ENCODE data around the gene HCLS1. TPM values are rescaled to one million over a fixed set of nuclear protein-coding genes. Genes with fewer than 3 reads are reported as not detected.
A peak's percentile ranks its signal among the peaks of the same experiment; 100 is the strongest.

HCLS1 gene
- total and polyA plus RNA-seq, 9 of the 15 experiments (the other 6 are each of a cell fraction or from before 2014, with no cell fraction given), result 4.8 to 34.1 (median 22.0) TPM

DNA sequence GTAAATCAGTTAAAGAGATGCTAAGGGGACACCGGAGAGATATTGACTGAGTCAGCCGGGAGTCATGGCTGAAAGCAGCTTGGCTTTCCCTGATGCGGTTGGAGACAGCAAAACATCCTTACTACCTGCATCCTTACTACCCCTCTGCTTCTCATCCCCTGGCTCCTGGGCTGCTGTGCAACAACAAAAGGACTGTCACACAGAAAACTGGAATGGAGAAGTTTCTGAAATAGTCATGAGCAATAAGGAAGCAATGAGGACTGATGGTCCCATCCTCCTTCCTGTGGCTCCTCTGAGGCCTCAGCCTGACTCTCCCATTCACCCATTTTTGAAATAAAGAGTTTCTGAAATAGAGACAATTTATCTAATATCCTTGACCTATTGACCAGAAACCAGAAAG is 1.1 kb downstream of the HCLS1 start:
- 47% methylated on average over 3 of the region's 3 CpGs for WGBS (ENCODE audit: insufficient coverage, low coverage, missing lambda C conversion rate)
- CTCF ChIA-PET (ENCODE audit: low intra/inter-chr PET ratio), result no interaction called here

More for the DNA sequence above, 1.1 kb downstream of the HCLS1 start:
- in situ Hi-C loops (cut with MboI) (no loop called here), intact Hi-C loops (cut with micrococcal nuclease) (no loop called here)
- no peak for FAIRE-seq
- Histone ChIP-seq H3K27ac (ENCODE audit: extremely low read depth, low read depth, low read length) (no peak overlapping the region), H3K4me1 (replicated peaks in 1 of 2; ENCODE audit: control insufficient read depth in 2 of 2, insufficient read depth in 2 of 2, low read length in 2 of 2) (peaks cover 0 to 5% of the 10 kb centered on the region in 2 experiments; a peak in 3 of 5 replicates), H3K27me3 (ENCODE audit: control insufficient read depth in 2 of 2, insufficient read depth in 2 of 2, low read length in 2 of 2) (no peaks in the 10 kb centered on the region), H4K20me1 (replicated peaks; ENCODE audit: control insufficient read depth, insufficient read depth, low read length) (no peaks in the 10 kb centered on the region), H3K4me3 (no peak overlapping the region), H3K79me2 (ENCODE audit: control insufficient read depth, insufficient read depth, low read length) (no peaks in the 10 kb centered on the region), H2AFZ (ENCODE audit: low read depth, low read length) (no peak overlapping the region), H3K9me3 (replicated peaks; ENCODE audit: control insufficient read depth, insufficient read depth, low read depth, low read length) (no peaks in the 10 kb centered on the region), H3K9ac (ENCODE audit: insufficient read depth in 1 of 2, low read depth in 2 of 2, low read length in 2 of 2) (no peak overlapping the region), H3K36me3 (ENCODE audit: control insufficient read depth, insufficient read depth, low read length) (peaks cover 3% of the 10 kb centered on the region; the same call in 1 of the 3 replicates), H3K4me2 (ENCODE audit: insufficient read depth, low read length) (peak overlapping the region; percentile 74; the same call in 1 of the 2 replicates), H3K9me1 (ENCODE audit: control insufficient read depth, insufficient read depth, low read length) (no peaks in the 10 kb centered on the region)
- BruUV-seq (replicated peaks), result no TSS peak
- ATAC-seq, result no peak
- DNase-seq (ENCODE audit: extremely low read depth in 1 of 4, low spot score in 3 of 4), result no peak
- POLR2A ChIA-PET, result no interaction called here
- no peak for TF ChIP-seq ZNF785 (CRISPR knock-in tag; IDR thresholded peaks at IDR 0.05)
- TF ChIP-seq ZBTB17 (CRISPR knock-in tag; IDR thresholded peaks at IDR 0.05), result no peak
- no peak for TF ChIP-seq CBX1 (IDR thresholded peaks at IDR 0.05; ENCODE audit: low read depth)
- TF ChIP-seq, protein P1, sequence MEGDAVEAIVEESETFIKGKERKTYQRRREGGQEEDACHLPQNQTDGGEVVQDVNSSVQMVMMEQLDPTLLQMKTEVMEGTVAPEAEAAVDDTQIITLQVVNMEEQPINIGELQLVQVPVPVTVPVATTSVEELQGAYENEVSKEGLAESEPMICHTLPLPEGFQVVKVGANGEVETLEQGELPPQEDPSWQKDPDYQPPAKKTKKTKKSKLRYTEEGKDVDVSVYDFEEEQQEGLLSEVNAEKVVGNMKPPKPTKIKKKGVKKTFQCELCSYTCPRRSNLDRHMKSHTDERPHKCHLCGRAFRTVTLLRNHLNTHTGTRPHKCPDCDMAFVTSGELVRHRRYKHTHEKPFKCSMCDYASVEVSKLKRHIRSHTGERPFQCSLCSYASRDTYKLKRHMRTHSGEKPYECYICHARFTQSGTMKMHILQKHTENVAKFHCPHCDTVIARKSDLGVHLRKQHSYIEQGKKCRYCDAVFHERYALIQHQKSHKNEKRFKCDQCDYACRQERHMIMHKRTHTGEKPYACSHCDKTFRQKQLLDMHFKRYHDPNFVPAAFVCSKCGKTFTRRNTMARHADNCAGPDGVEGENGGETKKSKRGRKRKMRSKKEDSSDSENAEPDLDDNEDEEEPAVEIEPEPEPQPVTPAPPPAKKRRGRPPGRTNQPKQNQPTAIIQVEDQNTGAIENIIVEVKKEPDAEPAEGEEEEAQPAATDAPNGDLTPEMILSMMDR (IDR thresholded peaks at IDR 0.05 in 2 of 3, conservative IDR thresholded peaks at IDR 0.05 in 1 of 3; ENCODE audit: insufficient read depth in 2 of 3, low read depth in 1 of 3, low read length in 3 of 3), result no peak
- no peak for TF ChIP-seq ZNF121 (CRISPR knock-in tag; conservative IDR thresholded peaks at IDR 0.05)
- no peak for TF ChIP-seq NCOA4 (IDR thresholded peaks at IDR 0.05; ENCODE audit: partially characterized antibody)
- no peak for TF ChIP-seq TGIF2 (CRISPR knock-in tag; IDR thresholded peaks at IDR 0.05)
- TF ChIP-seq, protein P2, sequence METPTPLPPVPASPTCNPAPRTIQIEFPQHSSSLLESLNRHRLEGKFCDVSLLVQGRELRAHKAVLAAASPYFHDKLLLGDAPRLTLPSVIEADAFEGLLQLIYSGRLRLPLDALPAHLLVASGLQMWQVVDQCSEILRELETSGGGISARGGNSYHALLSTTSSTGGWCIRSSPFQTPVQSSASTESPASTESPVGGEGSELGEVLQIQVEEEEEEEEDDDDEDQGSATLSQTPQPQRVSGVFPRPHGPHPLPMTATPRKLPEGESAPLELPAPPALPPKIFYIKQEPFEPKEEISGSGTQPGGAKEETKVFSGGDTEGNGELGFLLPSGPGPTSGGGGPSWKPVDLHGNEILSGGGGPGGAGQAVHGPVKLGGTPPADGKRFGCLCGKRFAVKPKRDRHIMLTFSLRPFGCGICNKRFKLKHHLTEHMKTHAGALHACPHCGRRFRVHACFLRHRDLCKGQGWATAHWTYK (CRISPR knock-in tag; IDR thresholded peaks at IDR 0.05), result no peak
- no peak for TF ChIP-seq XRCC5 (IDR thresholded peaks at IDR 0.05; ENCODE audit: low read depth, low read length)
- TF ChIP-seq, protein P3, sequence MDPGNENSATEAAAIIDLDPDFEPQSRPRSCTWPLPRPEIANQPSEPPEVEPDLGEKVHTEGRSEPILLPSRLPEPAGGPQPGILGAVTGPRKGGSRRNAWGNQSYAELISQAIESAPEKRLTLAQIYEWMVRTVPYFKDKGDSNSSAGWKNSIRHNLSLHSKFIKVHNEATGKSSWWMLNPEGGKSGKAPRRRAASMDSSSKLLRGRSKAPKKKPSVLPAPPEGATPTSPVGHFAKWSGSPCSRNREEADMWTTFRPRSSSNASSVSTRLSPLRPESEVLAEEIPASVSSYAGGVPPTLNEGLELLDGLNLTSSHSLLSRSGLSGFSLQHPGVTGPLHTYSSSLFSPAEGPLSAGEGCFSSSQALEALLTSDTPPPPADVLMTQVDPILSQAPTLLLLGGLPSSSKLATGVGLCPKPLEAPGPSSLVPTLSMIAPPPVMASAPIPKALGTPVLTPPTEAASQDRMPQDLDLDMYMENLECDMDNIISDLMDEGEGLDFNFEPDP (CRISPR knock-in tag; IDR thresholded peaks at IDR 0.05), result no peak
- no peak for TF ChIP-seq PHTF2 (CRISPR knock-in tag; IDR thresholded peaks at IDR 0.05)
- TF ChIP-seq FOXK1 (CRISPR knock-in tag; IDR thresholded peaks at IDR 0.05; ENCODE audit: borderline replicate concordance), result no peak
- no peak for TF ChIP-seq SRSF1 (IDR thresholded peaks at IDR 0.05; ENCODE audit: low read depth, low read length)
- no peak for TF ChIP-seq CBFA2T3 (IDR thresholded peaks at IDR 0.05)
- TF ChIP-seq, protein P4, sequence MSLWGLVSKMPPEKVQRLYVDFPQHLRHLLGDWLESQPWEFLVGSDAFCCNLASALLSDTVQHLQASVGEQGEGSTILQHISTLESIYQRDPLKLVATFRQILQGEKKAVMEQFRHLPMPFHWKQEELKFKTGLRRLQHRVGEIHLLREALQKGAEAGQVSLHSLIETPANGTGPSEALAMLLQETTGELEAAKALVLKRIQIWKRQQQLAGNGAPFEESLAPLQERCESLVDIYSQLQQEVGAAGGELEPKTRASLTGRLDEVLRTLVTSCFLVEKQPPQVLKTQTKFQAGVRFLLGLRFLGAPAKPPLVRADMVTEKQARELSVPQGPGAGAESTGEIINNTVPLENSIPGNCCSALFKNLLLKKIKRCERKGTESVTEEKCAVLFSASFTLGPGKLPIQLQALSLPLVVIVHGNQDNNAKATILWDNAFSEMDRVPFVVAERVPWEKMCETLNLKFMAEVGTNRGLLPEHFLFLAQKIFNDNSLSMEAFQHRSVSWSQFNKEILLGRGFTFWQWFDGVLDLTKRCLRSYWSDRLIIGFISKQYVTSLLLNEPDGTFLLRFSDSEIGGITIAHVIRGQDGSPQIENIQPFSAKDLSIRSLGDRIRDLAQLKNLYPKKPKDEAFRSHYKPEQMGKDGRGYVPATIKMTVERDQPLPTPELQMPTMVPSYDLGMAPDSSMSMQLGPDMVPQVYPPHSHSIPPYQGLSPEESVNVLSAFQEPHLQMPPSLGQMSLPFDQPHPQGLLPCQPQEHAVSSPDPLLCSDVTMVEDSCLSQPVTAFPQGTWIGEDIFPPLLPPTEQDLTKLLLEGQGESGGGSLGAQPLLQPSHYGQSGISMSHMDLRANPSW (CRISPR knock-in tag; IDR thresholded peaks at IDR 0.05), result no peak
